GM10847 (cell line): ENCODE measurements around the gene FOXA2.

Experiments used
- POLR2A ChIP-seq: IDR thresholded peaks from 2 replicates; pipeline ENCODE4 v1.6.1; 2011; ENCODE audit not compliant: insufficient read length; ENCODE audit errors: extremely low read depth

The FOXA2 gene

DNA sequence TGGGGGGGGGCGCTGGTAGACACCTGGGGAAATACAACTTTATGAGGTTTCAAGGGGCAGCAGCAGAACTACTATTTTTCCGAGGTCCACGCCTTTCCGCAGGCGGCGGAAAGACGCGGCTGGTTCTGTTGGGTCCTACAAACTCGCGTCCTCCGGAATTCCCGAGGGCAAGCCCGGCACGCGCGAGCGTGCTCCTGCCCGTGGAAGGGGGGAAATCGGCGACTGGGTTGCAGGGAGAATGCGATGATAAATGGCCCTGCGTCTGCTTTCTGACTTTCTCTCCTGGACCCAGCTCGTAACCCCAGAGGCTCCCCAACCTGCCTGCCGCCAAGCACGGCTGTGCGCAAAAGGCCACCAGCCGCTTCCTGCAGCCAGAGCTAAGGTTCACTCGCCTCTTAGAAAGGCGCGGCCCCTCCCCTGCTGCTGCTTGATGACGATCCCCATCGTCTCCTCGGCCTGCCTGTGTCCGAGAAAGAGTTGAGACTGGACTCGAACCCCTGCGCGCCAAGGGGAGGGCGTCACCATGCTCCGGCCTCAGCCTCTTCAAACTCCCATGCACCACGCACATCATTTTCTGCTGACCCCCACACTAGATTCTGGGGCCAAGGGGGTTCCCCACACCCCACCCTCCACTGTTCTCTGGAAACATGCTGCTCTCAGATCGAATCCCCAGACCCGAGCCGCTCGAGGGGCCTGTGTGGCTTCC lies 6.7 kb downstream of the FOXA2 start:
- no peak for TF ChIP-seq POLR2A

DNA sequence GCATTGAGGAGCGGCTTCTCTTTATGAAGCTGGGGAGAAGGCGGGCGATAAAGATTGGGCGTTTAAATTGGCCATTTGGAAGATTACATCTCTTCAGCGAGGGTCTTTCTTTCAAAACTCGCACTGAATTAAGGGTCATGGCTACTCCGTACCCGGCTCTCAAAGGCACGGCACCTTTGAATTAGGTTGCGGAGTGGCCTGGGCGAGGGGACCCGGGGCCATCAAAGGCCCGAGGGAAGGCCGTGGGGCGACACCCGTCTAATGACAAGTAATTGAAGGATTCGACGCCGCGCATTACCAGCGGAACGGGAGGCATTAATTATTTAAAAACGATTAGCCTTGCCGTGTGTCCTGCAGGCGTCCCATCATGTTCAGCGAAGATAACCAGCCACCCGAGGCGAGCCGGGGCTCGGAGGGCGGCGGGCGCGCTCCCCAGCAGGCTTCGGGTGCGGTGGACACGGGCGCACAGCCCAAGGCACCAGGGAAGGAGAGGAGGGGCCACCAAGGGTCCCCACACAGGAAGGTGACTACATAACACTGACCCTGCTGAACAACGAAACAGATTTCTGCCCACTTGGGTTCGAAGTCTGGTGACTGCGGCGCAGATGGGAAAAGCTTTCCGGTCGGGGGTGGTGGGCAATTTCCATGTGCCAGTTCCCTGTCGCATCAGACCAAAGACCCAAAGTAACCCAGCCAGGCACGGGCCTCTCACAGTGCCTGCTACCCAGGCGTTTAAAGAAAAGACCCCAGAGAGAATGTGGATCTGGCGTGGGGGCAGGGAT lies 7.4 kb downstream of the FOXA2 start:
- no peak for TF ChIP-seq POLR2A

GRCh38 chr20:22576273-22576672 lies 8.1 kb downstream of the FOXA2 start:
- TF ChIP-seq POLR2A = no peak

GRCh38 chr20:22575737-22576136 lies 8.6 kb downstream of the FOXA2 start:
- TF ChIP-seq POLR2A = no peak

DNA sequence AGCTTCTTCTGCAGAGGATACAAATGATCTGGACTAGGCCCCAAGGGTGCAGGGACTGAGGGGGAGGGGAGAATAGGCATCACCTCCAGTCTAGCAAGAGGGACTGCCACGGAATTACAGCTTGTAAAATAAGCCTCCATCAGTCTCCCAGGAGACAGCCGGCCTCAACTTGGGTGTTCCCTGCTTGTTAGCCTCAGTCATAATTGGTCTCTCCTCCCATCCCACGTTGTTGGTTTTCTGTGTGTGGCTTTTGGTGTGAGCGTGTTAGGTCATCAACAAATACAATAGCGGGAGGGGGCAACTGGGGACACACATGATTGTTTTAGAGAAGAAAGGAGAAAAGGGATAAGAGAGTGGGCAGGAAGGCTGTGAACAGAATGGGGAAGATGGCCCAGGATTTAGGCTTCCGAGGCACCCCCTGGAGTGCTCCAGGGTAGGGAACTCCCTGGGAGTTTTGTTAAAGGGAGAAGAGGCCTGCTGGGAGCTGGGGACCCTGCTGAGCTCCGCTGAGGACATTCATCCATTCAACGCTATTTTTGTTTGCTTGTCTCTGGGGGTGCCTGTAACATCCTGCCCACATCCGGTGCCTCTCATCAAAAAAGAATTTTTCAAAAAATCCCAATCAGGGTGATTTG lies 9.2 kb downstream of the FOXA2 start:
- no peak for TF ChIP-seq POLR2A

DNA sequence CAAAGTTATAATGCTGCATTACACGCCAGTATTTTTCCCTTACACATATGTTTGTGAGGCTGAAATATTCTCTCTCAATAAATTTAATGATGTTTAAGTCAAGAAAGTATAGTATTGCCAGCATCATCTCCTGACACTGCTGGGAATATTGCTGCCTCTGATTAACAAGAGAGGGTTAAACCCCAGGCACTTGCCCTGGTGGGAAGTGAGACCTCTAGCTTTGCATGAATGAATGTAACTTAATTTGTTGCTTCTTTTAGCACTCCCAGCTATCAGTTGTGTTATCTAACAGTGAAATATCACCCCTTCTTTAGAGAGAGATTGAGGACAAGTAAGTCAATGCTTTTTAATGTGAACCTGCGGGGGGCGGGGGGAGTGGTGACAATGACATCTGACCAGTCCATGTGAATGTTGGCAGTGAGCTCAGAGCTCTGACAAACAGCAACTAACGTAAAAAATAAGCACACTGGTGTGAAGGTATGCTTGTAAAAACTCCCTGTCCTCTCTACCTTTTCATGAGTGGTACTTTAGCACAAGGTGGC lies 9.8 kb downstream of the FOXA2 start:
- TF ChIP-seq POLR2A = no peak

DNA sequence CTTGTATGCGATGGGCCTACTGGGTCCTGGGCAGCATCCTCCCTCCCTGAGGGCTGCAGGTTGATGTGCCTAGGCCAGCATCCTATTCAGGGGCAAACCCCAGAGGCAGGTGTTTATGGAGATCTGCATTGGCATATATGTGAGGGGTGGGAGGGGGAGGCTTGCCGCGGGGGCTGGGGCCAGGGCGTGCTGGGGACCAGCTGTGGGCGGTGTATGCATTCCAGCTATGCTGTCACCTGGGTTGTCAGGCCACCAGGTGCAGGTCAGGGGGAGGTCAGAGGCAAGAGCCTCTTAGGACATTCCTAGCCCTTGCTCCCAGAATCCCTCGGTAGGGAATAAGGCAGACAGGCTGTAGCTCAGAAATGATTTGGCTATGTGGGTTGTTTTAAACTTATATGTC lies 11.9 kb downstream of the FOXA2 start:
- no peak for TF ChIP-seq POLR2A

GRCh38 chr20:22572023-22572422 lies 12.3 kb downstream of the FOXA2 start:
- no peak for TF ChIP-seq POLR2A

DNA sequence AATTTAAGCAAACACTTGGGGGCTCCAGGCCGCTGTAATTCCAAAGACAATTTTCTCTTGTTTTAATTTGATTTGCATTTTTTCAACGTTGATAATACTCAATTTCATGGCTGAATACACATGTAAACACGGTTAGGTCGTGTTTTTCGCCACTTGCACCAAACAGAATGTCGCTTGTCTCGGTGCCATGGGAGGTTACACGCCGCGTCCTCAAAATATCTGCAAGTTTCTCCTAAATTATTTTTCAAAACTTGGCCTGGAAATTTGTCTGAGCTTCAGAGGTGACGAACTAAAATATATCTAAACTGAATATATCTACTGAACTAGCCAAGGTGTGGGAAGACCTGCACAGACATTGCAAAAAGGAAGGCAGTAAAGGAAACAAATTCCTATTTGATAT lies 15.0 kb downstream of the FOXA2 start:
- no peak for TF ChIP-seq POLR2A

DNA sequence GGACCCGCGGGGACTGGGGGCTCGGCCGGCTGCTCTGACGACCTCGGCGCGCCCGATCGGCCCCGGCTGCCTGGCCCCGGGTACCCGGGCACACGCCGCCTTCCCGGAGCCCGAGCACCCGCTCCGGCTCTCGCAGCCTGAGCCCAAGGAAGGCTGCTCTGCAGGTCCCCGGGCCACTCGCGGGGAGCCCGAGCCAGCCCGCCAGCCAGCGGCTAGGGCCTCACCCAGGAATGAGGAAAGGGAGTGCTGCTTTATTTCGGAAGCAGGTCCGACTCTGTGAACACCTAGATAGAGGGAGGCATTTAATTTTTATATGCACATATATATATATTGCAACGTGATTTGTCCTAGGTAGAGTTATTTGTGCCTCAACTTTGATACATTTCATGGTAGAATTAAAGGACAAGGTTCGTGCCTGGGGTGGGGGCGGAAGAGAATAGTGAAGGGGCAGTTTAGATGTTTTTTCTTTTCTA lies 15.5 kb downstream of the FOXA2 start:
- no peak for TF ChIP-seq POLR2A

GRCh38 chr20:22567944-22568871 lies 16.2 kb downstream of the FOXA2 start:
- TF ChIP-seq POLR2A = no peak

- no peak for TF ChIP-seq POLR2A
Measured at GRCh38 chr20:22566876-22567658, 17.3 kb downstream of the FOXA2 start.

- no peak for TF ChIP-seq POLR2A
Measured at GRCh38 chr20:22563062-22563965, 21.1 kb downstream of the FOXA2 start.

GRCh38 chr20:22562620-22563019 lies 21.8 kb downstream of the FOXA2 start:
- TF ChIP-seq POLR2A = no peak
